NCI-H345 (cell line): ENCODE data around the gene USP53.
"Not testable (repeated sequence)": the region's sequence is repeated elsewhere in the genome, so short reads cannot be mapped to it uniquely, and the experiment has no call there.

Experiments used
- DNase-seq: peaks from one replicate; lab custom pipeline; 2025; lab: John Stamatoyannopoulos, UW

The USP53 gene

DNA sequence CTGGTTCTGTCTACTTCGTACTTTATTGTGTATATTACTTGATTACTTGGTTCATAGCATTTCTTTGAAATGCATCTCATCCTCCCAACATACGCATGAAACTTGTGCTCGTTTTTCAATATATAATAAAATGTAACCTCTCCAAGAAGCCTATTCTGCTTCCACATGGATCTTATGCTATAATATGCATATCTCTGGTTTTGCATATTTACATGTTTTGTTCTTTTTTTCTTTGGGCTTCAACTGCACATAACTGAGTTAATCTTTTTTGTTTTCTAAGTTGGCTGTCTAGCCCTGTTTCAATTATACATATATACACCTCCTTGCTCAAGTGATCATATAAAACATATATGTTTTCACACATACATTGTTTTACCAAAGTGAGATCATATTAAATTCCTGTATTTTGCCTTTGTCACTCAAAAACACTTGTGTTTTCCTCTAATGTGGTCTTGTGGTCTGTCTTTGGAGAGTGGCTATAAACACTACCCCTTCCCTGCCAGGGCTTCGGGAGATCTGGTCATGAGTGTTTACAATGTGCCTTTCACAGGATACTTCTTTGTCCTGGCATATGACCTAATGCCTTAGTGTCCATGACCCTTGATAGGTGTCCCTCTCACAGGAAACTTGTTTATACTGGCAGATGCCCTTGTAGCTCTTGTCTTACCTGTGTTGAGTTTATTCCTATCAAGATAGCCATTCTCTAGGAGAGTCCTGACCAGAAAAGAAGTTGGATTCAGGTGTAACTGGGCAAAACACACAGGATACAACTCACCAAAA is 17.6 kb downstream of the USP53 start:
- no peak for DNase-seq

DNA sequence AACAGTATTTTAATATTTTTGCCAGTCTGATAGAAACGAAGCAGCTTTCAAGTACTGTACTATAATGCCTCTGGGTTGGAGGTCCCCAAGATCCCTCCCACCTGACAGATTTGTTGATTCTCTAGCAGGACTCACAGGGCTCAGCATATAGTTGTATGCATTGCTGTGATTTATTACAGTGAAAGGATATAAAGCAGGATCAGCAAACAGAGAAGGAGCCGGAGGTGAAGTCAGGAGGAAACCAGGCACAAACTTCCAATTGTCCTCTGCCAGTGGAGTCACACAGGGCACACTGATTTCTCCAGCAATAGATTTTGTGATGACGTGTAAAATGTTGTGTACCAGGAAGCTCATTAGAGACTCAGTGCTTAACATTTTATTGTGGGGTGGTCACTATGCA is 19.0 kb downstream of the USP53 start:
- no peak for DNase-seq

DNA sequence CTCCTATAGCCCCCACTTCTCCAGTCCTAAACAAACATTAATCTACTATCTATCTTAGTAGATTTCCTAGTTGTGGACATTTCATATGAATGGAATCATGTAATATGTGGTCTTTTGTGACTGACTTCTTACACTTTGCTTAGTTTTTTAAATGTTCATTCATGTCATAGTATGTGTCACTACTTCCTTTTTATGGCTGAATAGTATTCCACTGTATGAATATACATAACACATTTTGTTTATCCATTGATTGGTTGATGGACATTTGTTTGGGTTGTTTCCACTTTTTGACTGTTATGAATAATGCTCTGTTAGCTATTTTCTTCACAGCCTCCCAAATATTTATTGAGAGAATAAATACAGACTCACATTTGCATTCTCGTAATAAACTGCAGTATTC is 19.8 kb downstream of the USP53 start:
- DNase-seq: no peak

DNA sequence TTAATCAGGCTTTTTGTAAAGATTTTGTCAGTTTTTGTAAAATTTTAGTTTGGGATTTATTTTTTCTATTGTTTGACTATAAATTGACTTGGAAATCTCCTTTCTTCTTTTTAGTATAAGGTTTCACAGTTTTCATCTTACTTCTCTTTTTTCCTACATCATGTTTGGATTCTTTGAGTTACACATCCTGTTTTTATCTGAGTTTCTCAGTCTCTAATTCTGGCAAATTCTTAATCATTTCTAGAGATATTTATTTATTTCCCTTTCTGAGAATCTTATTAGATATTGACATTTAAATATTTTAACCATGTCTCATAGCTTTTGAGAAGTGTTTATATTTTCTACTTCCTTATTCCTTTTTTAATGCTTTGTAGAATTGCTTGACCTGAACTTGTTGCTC is 20.7 kb downstream of the USP53 start:
- no peak for DNase-seq

DNA sequence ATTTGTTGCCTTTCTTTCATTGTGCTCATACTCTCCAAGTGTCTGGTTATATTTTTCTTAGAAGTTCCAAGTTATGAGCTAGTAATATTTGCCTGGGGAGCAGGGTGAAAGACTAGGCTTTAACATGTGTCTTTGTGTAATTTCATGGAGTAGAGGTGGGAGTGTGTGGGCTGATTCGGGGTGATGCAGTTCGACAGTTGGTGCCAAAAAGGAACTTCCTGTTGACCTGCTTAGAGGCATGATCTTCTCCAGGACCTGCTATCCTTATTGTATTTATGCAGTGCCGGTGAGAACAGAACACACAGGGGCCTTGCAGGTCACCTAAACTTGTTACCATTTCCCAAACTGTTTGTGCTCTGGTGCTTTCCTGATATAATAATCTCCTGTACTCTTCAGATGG is 21.2 kb downstream of the USP53 start:
- no peak for DNase-seq

DNA sequence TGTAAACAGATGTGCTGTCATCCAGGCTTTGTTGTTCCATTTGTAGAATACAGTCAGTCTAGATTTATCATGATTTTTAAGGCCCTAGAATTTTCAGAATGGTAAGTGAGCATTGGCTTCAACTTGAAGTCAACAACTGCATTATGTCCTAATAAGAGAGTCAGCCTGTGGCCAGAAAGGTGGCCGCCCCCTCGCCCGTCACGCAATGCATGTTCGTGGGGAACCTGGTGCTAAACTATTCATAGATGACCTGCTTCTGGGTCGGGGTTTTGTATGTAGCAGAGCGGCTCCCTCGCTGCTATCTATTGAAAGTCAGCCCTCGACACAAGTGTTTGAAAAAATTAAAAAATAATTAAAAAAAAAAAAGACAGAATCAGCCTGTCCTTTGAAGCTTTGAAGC is 24.7 kb downstream of the USP53 start:
- no peak for DNase-seq

DNA sequence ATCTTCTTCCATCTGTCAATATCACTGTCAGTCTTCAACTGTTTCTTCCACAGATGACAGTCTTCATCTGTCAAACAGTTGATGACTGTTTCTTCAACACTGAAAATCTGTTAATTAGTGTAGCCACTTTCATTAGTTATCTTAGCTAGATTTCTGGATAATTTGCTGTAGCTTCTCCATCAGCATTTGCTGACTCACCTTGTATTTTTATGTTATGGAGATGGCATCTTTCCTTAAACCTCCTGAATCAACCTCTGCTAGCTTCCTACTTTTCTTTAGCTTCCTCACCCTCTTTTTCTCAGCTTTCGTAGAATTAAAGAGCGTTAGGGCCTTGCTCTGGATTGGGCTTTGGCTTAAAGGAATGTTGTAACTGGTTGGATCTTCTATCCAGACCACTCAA is 25.1 kb downstream of the USP53 start:
- DNase-seq: no peak

DNA sequence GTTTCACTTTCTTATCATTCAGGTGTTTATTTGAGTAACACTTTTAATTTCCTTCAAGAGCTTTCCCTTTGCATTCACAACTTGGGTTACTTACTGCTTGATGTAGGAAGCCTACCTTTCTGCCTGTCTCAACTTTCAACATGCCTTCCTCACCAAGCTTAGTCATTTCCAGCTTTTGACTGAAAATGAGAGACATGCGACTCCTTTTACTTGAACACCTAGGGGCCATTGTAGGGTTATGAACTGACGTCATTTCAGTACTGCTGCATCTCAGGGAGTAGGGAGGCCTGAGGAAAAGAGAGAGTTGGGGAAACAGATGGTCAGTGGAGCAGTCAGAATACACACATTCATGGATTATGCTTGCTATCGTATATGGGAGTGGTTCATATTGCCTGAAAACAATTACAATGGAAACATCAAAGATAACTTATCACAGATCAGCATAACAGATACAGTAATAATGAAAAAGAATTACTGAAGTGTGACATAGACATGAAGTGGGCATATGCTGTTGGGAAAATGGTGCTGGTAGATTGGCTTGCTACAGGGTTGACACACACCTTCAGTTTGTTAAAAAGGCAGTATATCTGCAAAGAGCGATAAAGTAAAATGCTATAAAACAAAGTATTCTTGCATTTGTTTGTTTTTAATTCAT is 25.7 kb downstream of the USP53 start:
- no peak for DNase-seq

DNA sequence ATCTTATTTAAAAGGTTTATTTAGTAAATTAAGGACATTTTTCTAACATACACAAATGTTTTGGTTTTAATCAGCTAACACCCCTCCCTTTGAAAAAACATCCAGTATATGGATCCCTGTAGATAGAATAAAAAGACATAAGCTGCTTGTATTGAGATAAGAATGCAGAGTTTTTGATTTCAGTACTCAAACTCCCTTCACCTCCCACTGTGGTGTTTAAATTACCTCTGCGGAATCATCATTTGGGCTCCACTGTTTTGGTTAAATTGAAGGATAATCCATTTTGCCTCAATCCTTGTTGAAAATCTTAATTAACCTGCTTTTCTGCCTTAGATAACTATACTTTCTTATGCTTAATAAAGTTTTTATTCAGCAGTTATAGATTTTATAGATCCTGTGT is 27.6 kb downstream of the USP53 start:
- DNase-seq: no peak

DNA sequence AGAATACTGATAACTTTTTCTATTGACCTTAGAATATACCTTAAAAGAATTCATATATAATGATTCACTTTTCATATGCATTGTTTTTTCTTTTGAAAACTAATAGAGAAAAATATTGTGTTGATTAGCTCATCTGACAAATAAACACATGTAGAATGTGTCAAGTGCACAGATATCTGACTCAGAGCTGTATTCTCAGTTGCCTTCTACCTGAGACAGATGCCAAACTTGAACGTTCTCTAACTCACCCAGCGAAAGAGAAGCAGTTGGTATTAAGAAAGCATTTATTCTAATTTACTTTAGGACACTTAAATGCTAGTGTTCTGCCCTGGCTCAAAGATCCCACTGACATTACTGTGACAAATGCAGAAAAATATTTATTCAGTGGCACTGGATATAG is 28.1 kb downstream of the USP53 start:
- DNase-seq: no peak

DNA sequence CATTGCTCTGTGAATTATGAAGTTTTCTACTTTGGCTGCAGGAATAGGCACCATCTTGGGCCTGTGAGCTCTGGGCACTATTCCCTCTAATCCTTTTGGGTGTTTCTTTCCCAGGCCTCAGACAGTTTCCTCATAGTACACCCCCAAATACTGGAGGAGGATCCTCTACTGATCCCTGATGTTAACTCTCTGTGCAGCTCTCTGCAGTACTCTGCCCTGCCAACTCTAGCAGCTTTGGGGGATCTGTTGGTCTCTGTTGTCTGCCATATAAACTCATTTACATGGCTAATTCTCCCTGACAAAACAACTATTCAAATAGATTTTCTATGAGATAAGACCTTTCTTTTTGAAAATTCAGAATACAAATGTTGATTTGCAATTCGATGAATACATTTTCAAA is 29.9 kb downstream of the USP53 start:
- no peak for DNase-seq

DNA sequence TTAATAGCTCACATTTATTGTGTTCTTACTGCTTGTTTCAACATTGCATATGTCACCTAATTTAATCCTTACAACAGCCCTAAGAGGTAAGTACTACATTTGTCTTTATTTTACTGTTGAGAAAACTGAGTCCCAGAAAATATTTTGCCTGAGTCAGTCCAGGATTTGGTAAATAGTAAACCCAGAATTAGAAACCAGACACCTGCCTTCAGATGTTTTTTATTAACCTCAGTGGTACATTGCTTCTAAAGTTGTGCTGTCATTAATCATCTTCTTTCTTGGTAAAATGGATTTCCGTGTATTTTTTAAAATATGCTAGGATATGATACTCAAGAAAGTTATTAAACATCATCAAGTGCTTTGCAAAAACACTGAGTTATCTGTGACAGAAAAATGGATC is 31.4 kb downstream of the USP53 start:
- no peak for DNase-seq

DNA sequence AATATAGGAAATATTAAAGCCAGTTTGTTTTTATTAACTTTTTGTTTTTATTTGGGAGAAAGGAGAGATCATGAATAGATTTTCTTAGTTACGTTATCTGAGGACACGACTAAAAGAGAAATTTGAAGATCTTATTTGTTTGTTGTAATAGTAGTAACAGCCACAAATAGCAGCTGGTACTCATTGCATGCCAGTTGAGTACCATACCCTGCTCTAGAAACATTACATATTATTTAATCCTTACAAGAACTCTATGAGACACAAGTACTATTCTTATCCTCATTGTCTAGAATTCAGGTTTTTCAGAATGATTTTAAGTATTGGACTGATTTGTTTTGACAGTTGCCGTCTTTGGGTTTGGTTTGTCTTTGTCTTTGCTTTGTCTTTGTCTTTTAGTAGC is 31.8 kb downstream of the USP53 start:
- no peak for DNase-seq

DNA sequence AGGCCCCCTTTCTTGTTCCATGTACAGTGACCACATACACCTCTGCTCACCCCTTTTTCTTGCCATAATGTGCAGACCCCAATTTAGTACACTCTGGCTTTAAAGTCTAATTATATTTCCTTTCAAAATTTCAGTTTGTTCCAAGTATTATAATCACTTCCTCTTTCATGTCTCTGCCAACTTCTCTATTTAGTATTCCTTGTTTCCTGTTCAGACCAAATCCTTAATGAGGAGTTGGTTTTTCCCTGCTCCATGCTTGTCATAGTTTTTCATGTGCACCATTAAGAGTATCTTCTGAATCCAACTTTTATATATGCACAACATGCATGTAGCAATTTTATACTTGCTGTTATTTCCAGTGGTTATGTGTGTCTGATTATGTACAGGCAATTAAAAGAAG is 32.3 kb downstream of the USP53 start:
- DNase-seq: no peak

DNA sequence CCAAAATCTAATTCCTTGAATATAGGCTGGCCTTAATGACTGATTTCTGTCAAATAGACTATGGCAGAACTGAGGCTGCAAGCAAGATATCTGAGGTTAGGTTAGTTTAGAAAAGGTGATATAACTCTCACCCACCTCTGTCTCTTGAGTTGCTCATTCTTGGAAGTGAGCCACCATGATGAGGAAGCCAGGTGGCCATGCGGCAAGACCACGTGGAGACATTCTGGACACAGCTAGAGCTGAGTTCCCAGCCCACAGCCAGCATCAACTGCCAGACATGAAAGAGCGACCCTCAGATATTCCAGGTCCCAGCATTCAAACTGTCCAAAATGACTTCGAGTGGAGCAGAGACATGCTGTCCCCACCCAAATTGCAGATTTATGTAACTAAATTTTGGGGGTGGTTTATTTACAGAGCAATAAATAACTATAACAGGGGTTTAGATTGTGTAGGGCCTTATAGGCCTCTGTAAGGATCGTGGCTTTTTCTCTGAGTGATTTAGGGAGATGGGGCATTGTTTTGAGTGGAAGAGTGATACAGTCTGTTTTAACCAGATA is 33.7 kb downstream of the USP53 start:
- DNase-seq: no peak

DNA sequence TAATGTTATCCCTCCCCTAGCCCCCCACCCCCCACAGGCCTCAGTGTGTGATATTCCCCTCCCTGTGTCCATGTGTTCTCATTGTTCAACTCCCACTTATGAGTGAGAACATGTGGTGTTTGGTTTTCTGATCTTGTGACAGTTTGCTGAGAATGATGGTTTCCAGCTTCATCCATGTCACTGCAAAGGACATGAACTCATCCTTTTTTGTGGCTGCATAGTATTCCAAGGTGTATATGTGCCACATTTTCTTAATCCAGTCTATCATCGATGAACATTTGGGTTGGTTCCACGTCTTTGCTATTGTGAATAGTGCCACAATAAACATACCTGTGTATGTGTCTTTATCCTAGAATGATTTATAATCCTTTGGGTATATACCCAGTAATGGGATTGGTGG is 38.5 kb downstream of the USP53 start:
- not testable (repeated sequence) for DNase-seq

DNA sequence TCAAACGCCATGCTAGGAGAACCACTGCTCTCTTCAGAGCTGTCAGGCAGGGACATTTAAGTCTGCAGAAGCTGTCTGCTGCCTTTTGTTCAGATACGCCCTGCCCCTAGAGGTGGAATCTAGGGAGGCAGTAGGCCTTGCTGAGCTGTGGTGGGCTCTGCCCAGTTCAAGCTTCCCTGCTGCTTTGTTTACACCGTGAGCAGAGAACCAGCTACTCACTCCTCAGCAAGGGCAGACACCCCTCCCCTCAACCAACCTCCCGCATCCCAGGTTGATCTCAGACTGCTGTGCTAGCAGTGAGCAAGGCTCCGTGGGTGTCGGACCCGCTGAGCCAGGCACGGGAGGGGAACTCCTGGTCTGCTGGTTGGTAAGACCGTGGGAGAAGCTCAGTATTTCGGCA is 42.7 kb downstream of the USP53 start:
- DNase-seq: not testable (repeated sequence)

DNA sequence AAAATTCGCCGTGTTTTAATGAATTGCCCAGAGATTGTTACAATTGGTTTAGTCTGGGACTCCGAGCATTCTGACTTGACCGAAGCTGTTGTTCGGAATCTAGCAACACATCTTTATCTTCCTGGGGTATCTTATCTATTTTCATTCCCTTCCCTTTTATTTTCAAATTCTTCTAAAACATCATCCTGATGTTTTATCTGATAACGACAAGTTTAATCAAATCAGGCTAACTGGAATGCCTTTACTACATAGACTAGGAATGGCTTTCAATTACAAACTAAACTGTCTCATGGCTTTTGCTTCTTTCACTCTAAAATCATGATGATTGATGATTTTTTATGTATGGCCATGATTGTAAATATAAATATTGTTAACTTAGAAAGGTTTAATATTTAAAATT is 48.0 kb downstream of the USP53 start:
- no peak for DNase-seq

DNA sequence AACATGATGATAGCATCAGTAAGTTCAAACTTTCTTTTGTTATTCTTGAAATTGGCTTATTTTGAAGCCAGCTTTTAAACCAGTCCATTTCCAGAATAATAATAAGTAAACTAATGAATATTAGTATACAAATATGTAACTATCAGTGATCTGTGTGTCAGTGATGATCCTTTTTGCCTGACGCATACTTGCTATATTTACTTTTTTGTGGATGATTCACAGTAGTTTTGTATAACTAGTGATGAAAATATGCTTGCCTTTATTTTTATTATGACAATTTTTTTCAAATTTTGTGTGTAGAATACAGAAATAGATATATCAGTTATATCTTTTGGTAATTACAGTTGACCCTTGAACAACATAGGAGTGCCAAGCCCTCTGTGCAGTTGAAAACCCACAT is 49.5 kb downstream of the USP53 start:
- no peak for DNase-seq

DNA sequence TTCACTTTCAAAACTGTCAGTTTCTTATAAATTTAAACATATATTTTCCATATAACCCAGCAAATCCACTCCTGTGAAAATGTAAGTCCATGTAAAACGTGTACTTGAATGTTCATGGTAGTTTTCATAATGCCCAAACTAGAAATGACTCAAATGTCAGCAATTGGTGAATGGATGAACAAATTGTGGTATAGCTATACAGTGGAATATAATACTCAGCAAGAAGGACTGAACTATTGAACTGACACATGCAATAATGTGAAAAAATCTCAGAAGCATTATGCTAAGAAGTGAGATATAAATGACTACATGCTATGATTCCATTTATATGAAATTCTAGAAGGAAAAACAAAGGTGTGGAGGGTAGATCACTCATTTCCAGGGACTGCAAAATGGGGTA is 52.2 kb downstream of the USP53 start:
- no peak for DNase-seq

DNA sequence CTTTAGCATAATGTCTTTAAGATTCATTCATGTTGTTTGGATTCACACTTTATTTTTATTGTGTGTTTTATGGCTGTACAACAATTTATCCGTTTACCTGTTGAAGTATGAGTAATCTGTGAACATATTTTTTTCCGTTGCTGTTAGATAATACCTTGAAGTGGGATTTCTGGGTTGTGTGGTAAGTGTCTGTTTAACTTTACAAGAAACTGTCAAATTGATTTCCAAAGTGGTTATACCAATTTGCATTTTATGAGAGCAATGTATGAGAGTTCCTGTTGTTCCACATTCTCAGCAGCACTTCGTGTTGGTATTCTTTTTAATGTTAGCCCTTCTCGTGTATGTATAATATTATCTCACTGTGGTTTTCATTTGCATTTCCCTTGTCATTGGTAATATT is 53.6 kb downstream of the USP53 start:
- DNase-seq: no peak

DNA sequence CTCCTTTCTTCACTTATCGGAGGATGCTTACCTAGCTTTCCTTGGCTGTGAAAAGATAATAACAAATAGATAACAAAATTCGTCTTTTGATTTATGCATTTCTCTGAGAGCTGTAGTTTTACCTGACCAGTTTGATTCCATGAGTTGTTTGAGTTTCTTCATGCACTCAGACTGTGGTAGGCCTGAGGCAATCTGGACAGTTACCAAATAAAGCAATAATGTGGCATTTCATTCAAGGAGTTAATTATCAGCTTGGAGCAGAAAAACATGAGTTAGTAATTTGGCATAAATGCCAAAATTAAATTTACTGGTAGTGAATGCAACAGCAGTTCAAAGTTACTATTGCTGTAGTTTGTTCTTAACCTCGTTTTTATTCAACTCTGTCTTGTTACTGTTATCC is 56.0 kb downstream of the USP53 start:
- DNase-seq: no peak

DNA sequence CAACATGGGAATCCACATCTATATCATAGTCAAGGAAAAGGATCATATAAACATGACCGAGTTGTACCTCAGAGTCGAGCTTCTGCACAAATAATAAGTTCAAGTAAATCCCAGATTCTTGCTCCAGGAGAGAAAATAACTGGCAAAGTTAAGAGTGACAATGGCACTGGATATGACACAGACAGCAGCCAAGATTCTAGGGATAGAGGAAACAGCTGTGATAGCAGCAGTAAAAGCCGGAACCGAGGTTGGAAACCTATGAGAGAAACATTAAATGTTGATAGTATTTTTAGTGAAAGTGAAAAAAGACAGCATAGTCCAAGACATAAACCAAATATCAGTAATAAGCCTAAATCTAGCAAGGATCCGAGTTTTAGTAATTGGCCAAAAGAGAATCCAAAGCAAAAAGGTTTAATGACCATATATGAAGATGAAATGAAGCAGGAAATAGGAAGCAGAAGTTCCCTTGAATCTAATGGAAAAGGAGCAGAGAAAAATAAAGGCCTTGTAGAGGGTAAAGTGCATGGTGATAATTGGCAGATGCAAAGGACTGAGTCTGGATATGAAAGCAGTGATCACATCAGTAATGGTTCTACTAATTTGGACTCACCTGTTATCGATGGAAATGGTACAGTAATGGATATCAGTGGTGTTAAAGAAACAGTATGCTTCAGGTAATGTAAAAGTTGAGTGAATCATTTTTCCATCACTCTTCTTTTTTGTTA is 59.0 kb downstream of the USP53 start:
- DNase-seq: no peak
